HG03095 (cell line): ENCODE data around the gene SLC9C1.

Experiments used
- ATAC-seq: cut with Tn5 transposase; IDR thresholded peaks from one replicate; pipeline ENCODE4 v1.9.1; 2021; ENCODE audit warnings: moderate library complexity; ENCODE audit not compliant: unreplicated experiment

Gene SLC9C1

GRCh38 chr3:112115806-112116383 lies 178.1 kb downstream of the SLC9C1 start:
- no peak for ATAC-seq

GRCh38 chr3:112115161-112115739 lies 178.8 kb downstream of the SLC9C1 start:
- ATAC-seq: peak; percentile 33

GRCh38 chr3:112114576-112115160 lies 179.3 kb downstream of the SLC9C1 start:
- peak; percentile 33 for ATAC-seq

GRCh38 chr3:112111785-112112402 lies 182.1 kb downstream of the SLC9C1 start:
- peak; percentile 46 for ATAC-seq

- no peak for ATAC-seq
Observed at GRCh38 chr3:112109322-112109721, 184.7 kb downstream of the SLC9C1 start.

- no peak for ATAC-seq
Observed at GRCh38 chr3:112104774-112105173, 189.2 kb downstream of the SLC9C1 start.

- ATAC-seq: no peak
Observed at GRCh38 chr3:112101916-112102315, 192.1 kb downstream of the SLC9C1 start.

- no peak for ATAC-seq
Observed at GRCh38 chr3:112097378-112097777, 196.6 kb downstream of the SLC9C1 start.

GRCh38 chr3:112096176-112096575 lies 197.8 kb downstream of the SLC9C1 start:
- no peak for ATAC-seq

GRCh38 chr3:112095731-112096130 lies 198.3 kb downstream of the SLC9C1 start:
- no peak for ATAC-seq

- no peak for ATAC-seq
Observed at GRCh38 chr3:112093180-112093522, 200.9 kb downstream of the SLC9C1 start.

- ATAC-seq: peak; percentile 58
Observed at GRCh38 chr3:112092496-112093179, 201.4 kb downstream of the SLC9C1 start.

GRCh38 chr3:112090887-112091586 lies 203.0 kb downstream of the SLC9C1 start:
- ATAC-seq: no peak
